AG20443 (cell line): ENCODE measurements around the gene HS6ST3.

Experiments
- DNase-seq: peaks from one replicate; pipeline ENCODE4 v3.0.0; 2012; ENCODE audit warnings: low spot score, mixed read lengths

HS6ST3 gene

GRCh38 chr13:96792736-96793403 lies 703.0 kb downstream of the HS6ST3 start:
- no peak for DNase-seq

- no peak for DNase-seq
These were observed 703.5 kb downstream of the HS6ST3 start for GRCh38 chr13:96793404-96793755.

GRCh38 chr13:96794669-96795068 lies 704.8 kb downstream of the HS6ST3 start:
- DNase-seq, result no peak

- no peak for DNase-seq
These were observed 705.8 kb downstream of the HS6ST3 start for GRCh38 chr13:96795670-96796069.

- DNase-seq, result no peak
These were observed 706.3 kb downstream of the HS6ST3 start for GRCh38 chr13:96796091-96796633.

GRCh38 chr13:96797136-96797535 lies 707.2 kb downstream of the HS6ST3 start:
- no peak for DNase-seq

- DNase-seq, result no peak
These were observed 713.7 kb downstream of the HS6ST3 start for GRCh38 chr13:96803456-96804100.

GRCh38 chr13:96804174-96804573 lies 714.3 kb downstream of the HS6ST3 start:
- DNase-seq, result no peak

GRCh38 chr13:96806746-96807145 lies 716.8 kb downstream of the HS6ST3 start:
- DNase-seq, result no peak

- no peak for DNase-seq
These were observed 719.6 kb downstream of the HS6ST3 start for GRCh38 chr13:96809366-96810096.

GRCh38 chr13:96810104-96810503 lies 720.2 kb downstream of the HS6ST3 start:
- DNase-seq, result no peak

GRCh38 chr13:96811049-96811448 lies 721.1 kb downstream of the HS6ST3 start:
- DNase-seq, result no peak

GRCh38 chr13:96816261-96816660 lies 726.4 kb downstream of the HS6ST3 start:
- DNase-seq, result no peak

- DNase-seq, result no peak
These were observed 727.0 kb downstream of the HS6ST3 start for GRCh38 chr13:96816874-96817273.

GRCh38 chr13:96817336-96817941 lies 727.5 kb downstream of the HS6ST3 start:
- no peak for DNase-seq

GRCh38 chr13:96819375-96819774 lies 729.5 kb downstream of the HS6ST3 start:
- DNase-seq, result no peak

- DNase-seq, result no peak
These were observed 731.5 kb downstream of the HS6ST3 start for GRCh38 chr13:96821381-96821780.

- no peak for DNase-seq
These were observed 732.1 kb downstream of the HS6ST3 start for GRCh38 chr13:96821971-96822370.

- DNase-seq, result no peak
These were observed 733.0 kb downstream of the HS6ST3 start for GRCh38 chr13:96822895-96823294.

GRCh38 chr13:96824140-96824539 lies 734.2 kb downstream of the HS6ST3 start:
- no peak for DNase-seq

GRCh38 chr13:96825653-96826052 lies 735.7 kb downstream of the HS6ST3 start:
- DNase-seq, result no peak

- DNase-seq, result no peak
These were observed 744.7 kb downstream of the HS6ST3 start for GRCh38 chr13:96834626-96835025.

- DNase-seq, result no peak
These were observed 745.6 kb downstream of the HS6ST3 start for GRCh38 chr13:96835546-96835945.
